Fibroblast of skin of left biceps (primary cell): ENCODE data around the gene UHRF1.
A peak's percentile ranks its signal among the peaks of the same experiment; 100 is the strongest.
"Not testable (repeated sequence)": the region's sequence is repeated elsewhere in the genome, so short reads cannot be mapped to it uniquely, and the experiment has no call there.

Source experiments
- DNase-seq, 2 experiments: peaks; one replicate each; pipeline ENCODE4 v3.0.0-alpha.2; 2013; ENCODE audit warnings: low read depth in 2 of 2

UHRF1 gene

DNA sequence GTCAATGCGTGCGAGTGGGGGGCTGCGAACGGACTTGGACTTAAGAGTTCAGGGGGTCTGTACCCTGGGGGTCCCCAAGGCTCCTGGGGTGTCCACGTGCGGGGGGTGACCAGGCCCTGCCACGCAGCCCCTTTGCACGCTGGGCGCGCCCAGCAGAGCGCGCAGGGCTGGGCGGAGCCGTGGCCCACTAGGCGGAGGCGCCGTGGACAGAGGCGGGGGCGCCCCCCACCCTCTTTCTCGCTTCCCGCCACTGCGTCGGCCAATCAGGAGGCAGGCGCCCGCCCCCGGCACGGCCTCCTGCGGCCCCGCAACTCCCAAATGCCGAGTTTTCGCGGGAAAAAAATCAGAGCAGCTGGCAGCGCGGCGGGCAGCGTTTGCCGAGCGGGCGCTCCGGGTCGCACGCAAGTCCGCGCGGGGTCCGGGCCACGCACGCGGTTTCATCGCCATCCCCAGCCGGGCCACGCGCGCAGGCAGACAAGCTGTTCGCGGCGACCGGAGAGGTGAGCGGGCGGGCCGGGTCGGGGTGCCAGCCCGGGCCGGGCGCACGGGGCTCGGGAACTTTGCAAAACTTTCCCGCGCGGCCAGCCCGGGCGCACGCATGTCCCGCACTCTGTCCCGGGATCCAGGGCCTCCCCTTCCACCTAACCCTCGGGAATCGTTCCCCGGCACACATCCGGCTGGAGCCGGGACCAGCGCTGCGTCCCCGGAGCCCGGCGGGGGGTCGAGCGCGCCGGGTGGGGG is at the start of gene UHRF1:
Gene UHRF1, plus strand, starts transcription at position 346 of the 741 bp plus-strand sequence. CDS start 1,385 bp downstream, outside the sequence.
- no peak for DNase-seq

GRCh38 chr19:4859697-4860096 is 49.6 kb upstream of the UHRF1 start:
- DNase-seq, result no peak

- DNase-seq, result no peak
Measured at GRCh38 chr19:4861147-4861546, 48.2 kb upstream of the UHRF1 start.

DNA sequence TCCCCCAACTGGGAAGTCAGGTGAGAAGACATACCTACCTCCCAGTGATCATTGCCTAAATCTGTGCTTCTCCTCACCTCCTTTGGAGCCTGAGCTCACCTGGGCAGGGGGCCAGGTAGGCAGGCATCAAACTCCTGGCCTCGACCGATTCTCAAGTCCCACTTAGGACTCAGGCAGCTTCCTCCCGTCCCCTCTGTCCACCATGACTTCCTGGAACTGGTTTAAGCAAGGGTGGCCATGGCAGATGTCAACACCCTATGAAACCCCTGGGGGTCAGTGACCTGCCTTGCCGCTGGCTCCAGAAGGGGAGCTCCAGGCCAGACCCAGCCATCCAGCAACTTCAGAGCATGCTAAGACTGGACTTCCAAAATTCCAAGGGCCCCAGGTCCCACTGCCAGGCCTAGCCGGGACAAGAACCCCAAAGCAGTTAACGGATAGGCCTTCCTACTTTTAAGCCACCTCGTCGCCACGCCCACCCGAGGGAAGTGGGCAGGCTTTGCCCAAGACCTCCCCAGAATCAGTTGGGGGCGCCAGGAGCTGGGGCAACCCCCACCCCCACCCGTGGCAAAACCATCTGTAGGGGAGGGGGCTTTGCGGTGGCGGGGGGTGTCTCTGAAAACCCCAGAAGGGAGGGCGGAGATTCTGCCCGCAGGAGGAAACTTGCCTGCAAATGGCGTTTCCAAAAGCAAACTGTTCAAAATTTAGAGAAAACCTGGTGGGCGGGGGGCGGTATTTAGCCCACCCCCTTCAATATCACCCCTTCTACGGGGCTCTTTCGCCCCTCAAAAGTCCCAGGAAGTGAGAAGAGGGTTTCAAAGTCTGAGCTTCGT is 42.5 kb upstream of the UHRF1 start:
- no peak for DNase-seq

DNA sequence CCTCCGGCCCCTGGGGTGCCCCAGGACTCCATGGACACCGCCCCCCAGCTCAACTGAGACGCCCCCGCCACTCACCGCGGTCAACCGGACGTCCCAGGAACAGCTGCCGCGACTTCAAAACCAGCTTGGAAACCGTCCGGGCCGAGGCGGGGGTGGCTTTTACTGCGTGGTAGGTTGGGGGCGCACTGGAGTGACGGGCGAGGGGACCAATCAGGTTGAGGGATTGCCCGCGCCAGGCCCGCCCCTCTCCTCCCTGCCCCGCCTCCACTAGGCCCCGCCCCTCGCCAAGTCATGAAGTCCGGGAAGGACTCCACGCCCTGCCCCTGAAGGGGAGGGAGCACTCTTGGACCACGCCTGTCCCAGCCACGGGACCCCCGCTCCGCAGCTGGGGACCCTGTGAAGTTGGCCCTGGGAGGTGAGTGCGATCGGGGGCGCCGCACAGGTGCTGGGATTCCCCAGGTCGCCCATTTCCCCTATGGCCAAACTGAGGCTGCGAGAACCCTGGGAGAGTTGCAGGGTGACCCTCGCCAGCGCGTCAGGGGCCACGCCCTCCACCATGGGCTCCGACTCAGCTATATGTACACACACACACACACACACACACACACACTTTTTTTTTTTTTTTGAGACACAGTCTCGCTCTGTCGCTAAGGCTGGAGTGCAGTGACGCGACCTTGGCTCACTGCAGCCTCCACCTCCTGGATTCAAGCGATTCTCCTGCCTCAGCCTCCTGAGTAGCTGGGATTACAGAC is 41.6 kb upstream of the UHRF1 start, which contains the start of gene PLIN3:
Gene PLIN3, minus strand, starts transcription at position 134 of the 752 bp plus-strand sequence. CDS start 6,273 bp downstream, outside the sequence.
- DNase-seq, result peak; percentile 87 to 88

DNA sequence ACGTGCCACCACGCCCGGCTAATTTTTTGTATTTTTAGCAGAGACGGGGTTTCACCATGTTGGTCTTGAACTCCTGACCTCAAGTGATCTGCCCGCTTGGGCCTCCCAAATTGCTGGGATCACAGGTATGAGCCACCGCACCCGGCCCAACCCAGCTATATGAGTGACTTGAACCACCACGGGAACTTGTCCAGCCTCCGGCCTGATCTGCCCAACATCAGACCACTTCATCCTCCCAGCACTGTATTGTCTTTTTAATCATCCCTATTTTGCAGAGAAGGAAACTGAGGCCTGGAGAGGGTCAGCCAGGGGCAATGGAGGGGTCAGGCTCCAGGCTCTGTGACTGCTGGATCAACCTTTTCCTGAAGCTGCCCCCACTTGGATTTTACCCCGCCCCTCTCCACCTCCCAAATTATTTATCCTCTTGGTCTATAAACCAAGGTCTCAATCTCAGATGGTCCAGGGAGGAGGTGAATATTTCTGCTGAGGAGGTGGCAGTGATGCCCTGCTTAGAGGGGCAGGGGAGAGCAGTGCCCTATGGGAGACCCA is 40.9 kb upstream of the UHRF1 start:
- no peak for DNase-seq

- peak; percentile 57 for DNase-seq
Measured at GRCh38 chr19:4870025-4870700, 39.1 kb upstream of the UHRF1 start.

GRCh38 chr19:4871711-4872110 is 37.6 kb upstream of the UHRF1 start:
- no peak for DNase-seq

- no peak for DNase-seq
Measured at GRCh38 chr19:4873930-4874329, 35.4 kb upstream of the UHRF1 start.

GRCh38 chr19:4877753-4878490 is 31.4 kb upstream of the UHRF1 start:
- no peak for DNase-seq

- no peak for DNase-seq
Measured at GRCh38 chr19:4878491-4878968, 30.8 kb upstream of the UHRF1 start.

DNA sequence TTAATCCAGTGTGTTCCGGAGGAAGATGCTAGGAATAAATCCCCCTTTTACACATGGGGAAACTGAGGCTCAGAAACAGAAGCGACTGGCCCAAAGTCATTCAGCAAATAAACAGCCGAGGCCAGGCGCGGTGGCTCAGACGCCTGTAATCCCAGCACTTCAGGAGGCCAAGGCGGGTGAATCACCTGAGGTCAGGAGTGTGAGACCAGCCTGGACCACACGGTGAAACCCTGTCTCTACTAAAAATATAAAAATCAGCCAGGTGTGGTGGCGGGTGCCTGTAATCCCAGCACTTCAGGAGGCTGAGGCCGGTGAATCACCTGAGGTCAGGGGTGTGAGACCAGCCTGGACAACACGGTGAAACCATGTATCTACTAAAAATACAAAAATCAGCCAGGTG is 30.3 kb upstream of the UHRF1 start:
- DNase-seq, result no peak

- DNase-seq, result not testable (repeated sequence)
Measured at GRCh38 chr19:4882874-4883273, 26.4 kb upstream of the UHRF1 start.

GRCh38 chr19:4884993-4885392 is 24.3 kb upstream of the UHRF1 start:
- not testable (repeated sequence) for DNase-seq

DNA sequence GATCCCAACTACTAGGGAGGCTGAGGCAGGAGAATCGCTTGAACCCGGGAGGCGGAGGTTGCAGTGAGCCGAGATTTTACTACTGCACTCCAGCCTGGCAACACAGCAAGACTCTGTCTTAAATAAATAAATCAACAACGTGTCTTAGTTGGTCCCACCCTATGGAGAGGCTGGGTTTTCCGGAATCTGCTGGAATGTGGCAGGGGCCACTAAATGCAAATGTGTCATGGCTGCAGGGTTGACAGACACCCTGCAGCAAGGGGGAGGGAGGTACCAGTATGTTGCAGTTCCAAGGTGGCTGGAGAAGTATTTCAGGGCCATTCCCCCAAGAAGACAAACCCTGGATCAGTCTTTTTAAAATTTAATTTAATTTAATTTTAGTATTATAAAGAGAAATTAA is 21.5 kb upstream of the UHRF1 start:
- not testable (repeated sequence) for DNase-seq

DNA sequence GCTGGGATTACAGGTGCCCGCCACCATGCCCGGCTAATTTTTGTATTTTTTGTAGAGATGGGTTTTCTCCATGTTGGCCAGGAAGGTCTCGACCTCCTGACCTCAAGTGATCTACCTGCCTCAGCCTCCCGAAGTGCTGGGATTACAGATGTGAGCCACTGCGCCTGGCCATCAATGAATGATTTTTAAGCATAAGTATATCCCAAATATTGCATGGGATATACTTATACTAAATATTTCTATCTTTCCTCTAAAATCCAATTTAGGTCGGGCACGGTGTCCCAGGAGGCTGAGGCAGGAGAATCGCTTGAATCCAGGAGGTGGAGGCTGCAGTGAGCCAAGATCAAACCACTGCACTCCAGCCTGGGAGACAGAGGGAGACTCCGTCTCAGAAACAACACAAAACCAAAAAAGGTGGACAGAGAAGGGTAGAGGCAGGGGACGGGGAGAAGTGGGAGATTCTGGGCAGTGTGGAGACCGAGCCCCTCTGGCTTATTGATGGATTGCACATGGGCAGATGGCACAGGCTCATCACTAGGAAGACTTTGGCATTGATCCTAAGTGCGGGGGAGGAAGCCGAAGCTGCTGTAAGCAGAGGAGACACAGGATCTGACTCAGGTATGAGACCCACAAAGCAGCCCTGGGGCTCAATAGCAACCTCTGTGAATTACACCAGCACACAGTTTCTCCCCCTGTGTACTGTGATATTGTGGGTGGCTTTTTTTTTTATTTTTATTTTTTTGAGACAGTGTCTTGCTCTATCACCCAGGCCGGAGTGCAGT is 20.1 kb upstream of the UHRF1 start:
- DNase-seq, result no peak

GRCh38 chr19:4891066-4891465 is 18.2 kb upstream of the UHRF1 start:
- DNase-seq, result no peak

GRCh38 chr19:4892962-4893361 is 16.3 kb upstream of the UHRF1 start:
- DNase-seq, result not testable (repeated sequence)

GRCh38 chr19:4896372-4896771 is 12.9 kb upstream of the UHRF1 start:
- DNase-seq, result no peak

GRCh38 chr19:4897146-4897545 is 12.2 kb upstream of the UHRF1 start:
- no peak for DNase-seq
